IMR-90 (cell line): Measurements from ENCODE around the gene PM20D1. TPM values are rescaled to one million over a fixed set of nuclear protein-coding genes. Genes with fewer than 3 reads are reported as not detected.

Experiments
- ATAC-seq: fragments of 200-7000 bp; cut with Tn5 transposase; 2 replicates; pipeline ENCODE4 v1.9.1; 2020; ENCODE audit warnings: low read depth, mild to moderate bottlenecking, moderate library complexity
- Bru-seq: library from RNA; stranded (reverse); fragments of 400-500 nt; gene quantifications from one replicate; lab custom pipeline; 2021; lab: Mats Ljungman, UMichigan
- BruChase-seq, 2 experiments: library from RNA; stranded (reverse); fragments of 400-500 nt; gene quantifications; one replicate each; lab custom pipeline; 2021; lab: Mats Ljungman, UMichigan
- BruUV-seq: library from RNA; stranded (reverse); fragments of 400-500 nt; replicated peaks from 2 replicates; lab custom pipeline; 2021; lab: Mats Ljungman, UMichigan
- CTCF ChIA-PET: fragments of 300-600 bp; formaldehyde crosslinking; extraction: SDS; loops from one replicate; lab custom pipeline; 2021; ENCODE audit warnings: antibody characterized with exemption; lab: Yijun Ruan, JAX
- POLR2A ChIA-PET: fragments of 300-600 bp; sonication (Branson Sonifier 250); formaldehyde crosslinking; loops from one replicate; lab custom pipeline; 2022; ENCODE audit warnings: antibody characterized with exemption; ENCODE audit not compliant: unreplicated experiment; lab: Charles Lee
- DNase-seq: peaks from one replicate; pipeline ENCODE4 v3.0.0; 2013
- H2AFZ ChIP-seq: replicated peaks from 2 replicates; pipeline ENCODE3; 2013; ENCODE audit warnings: low read length, mild to moderate bottlenecking; ENCODE audit not compliant: poor library complexity
- H2AK5ac ChIP-seq: 2 replicates; pipeline ENCODE4 v1.6.1; 2013; ENCODE audit warnings: low read depth, low read length, inconsistent platforms
- H2AK9ac ChIP-seq: replicated peaks from 2 replicates; pipeline ENCODE3; 2013; ENCODE audit warnings: mild to moderate bottlenecking, low read depth, low read length, moderate library complexity; ENCODE audit not compliant: poor library complexity
- H2BK120ac ChIP-seq: 2 replicates; pipeline ENCODE4 v1.6.1; 2013; ENCODE audit warnings: low read depth, low read length, inconsistent platforms
- H2BK15ac ChIP-seq: 3 replicates; pipeline ENCODE4 v1.6.1; 2013; ENCODE audit warnings: low read depth, low read length, inconsistent platforms
- H2BK20ac ChIP-seq: 2 replicates; pipeline ENCODE4 v1.6.1; 2013; ENCODE audit warnings: low read depth, mild to moderate bottlenecking, inconsistent platforms, low read length, moderate library complexity
- H2BK5ac ChIP-seq: 2 replicates; pipeline ENCODE4 v1.6.1; 2013; ENCODE audit warnings: mild to moderate bottlenecking, low read depth, low read length, inconsistent platforms; ENCODE audit not compliant: poor library complexity, severe bottlenecking
- H3K14ac ChIP-seq: replicated peaks from 2 replicates; pipeline ENCODE4 v1.6.1; 2013; ENCODE audit warnings: low read depth, low read length, inconsistent platforms
- H3K18ac ChIP-seq: 2 replicates; pipeline ENCODE4 v1.6.1; 2013; ENCODE audit warnings: low read depth, low read length, control low read depth
- H3K23ac ChIP-seq: 2 replicates; pipeline ENCODE4 v1.6.1; 2013; ENCODE audit warnings: low read depth, low read length, inconsistent platforms
- H3K27ac ChIP-seq: 2 replicates; pipeline ENCODE4 v1.5.1; 2013; ENCODE audit warnings: mild to moderate bottlenecking, control low read depth, low read length; ENCODE audit not compliant: insufficient read depth
- H3K27me3 ChIP-seq: 2 replicates; pipeline ENCODE4 v1.6.1; 2013; ENCODE audit warnings: low read length; ENCODE audit not compliant: control insufficient read depth, insufficient read depth
- H3K36me3 ChIP-seq: 2 replicates; pipeline ENCODE4 v1.6.1; 2013; ENCODE audit warnings: low read length, mixed read lengths; ENCODE audit not compliant: control insufficient read depth, insufficient read depth
- H3K4ac ChIP-seq: 2 replicates; pipeline ENCODE4 v1.6.1; 2013; ENCODE audit warnings: low read depth, low read length, inconsistent platforms
- H3K4me1 ChIP-seq: 2 replicates; pipeline ENCODE4 v1.6.1; 2013; ENCODE audit warnings: low read length, mixed read lengths; ENCODE audit not compliant: control insufficient read depth, insufficient read depth
- H3K4me2 ChIP-seq: 2 replicates; pipeline ENCODE4 v1.6.1; 2013; ENCODE audit warnings: low read depth, mild to moderate bottlenecking, control low read depth, low read length, moderate library complexity
- H3K4me3 ChIP-seq: 2 replicates; pipeline ENCODE4 v1.5.1; 2013; ENCODE audit warnings: low read depth, mild to moderate bottlenecking, control low read depth, low read length, moderate library complexity; ENCODE audit not compliant: insufficient read depth
- H3K56ac ChIP-seq: 2 replicates; pipeline ENCODE4 v1.6.1; 2013; ENCODE audit warnings: low read length, inconsistent platforms; ENCODE audit not compliant: insufficient read depth; ENCODE audit errors: extremely low read depth
- H3K79me1 ChIP-seq, 2 experiments: 2 replicates each; pipeline ENCODE4 v1.6.1; 2013; ENCODE audit warnings: low read length in 2 of 2, inconsistent platforms in 1 of 2, low read depth in 1 of 2
- H3K9ac ChIP-seq: 2 replicates; pipeline ENCODE4 v1.6.1; 2013; ENCODE audit warnings: low read depth, low read length, control low read depth
- H3K9me1 ChIP-seq: 2 replicates; pipeline ENCODE4 v1.6.1; 2013; ENCODE audit warnings: low read length, inconsistent platforms; ENCODE audit not compliant: insufficient read depth
- H3K9me3 ChIP-seq: 2 replicates; pipeline ENCODE4 v1.6.1; 2013; ENCODE audit warnings: low read length; ENCODE audit not compliant: control insufficient read depth, insufficient read depth
- H4K20me1 ChIP-seq: 2 replicates; pipeline ENCODE4 v1.6.1; 2013; ENCODE audit warnings: low read length, inconsistent platforms; ENCODE audit not compliant: insufficient read depth
- H4K5ac ChIP-seq: 2 replicates; pipeline ENCODE4 v1.6.1; 2013; ENCODE audit warnings: mild to moderate bottlenecking, low read depth, low read length, control low read depth
- H4K8ac ChIP-seq, 2 experiments: 2 replicates each; pipeline ENCODE4 v1.6.1; 2013; ENCODE audit warnings: low read depth in 2 of 2, low read length in 2 of 2, control low read depth in 1 of 2, inconsistent platforms in 1 of 2
- H4K91ac ChIP-seq: 2 replicates; pipeline ENCODE4 v1.6.1; 2013; ENCODE audit warnings: low read depth, low read length, inconsistent platforms; ENCODE audit not compliant: insufficient read depth
- BHLHE40 ChIP-seq: fragments of 150-350 bp; IDR thresholded peaks from 2 replicates; pipeline ENCODE4 v1.6.1; 2016; ENCODE audit warnings: mild to moderate bottlenecking, low read depth, low read length
- CEBPB ChIP-seq: IDR thresholded peaks from 2 replicates; pipeline ENCODE4 v1.6.1; 2012; ENCODE audit warnings: low read depth, low read length, improper control_type of control experiment
- CTCF ChIP-seq: conservative IDR thresholded peaks from 2 replicates; pipeline ENCODE4 v1.5.1; 2012; ENCODE audit warnings: mild to moderate bottlenecking, low read depth, low read length, improper control_type of control experiment
- ELK1 ChIP-seq: fragments of 150-350 bp; IDR thresholded peaks from 2 replicates; pipeline ENCODE4 v1.6.1; 2016; ENCODE audit warnings: low read depth, mild to moderate bottlenecking, low read length, moderate library complexity, borderline replicate concordance
- FOS ChIP-seq: fragments of 150-350 bp; IDR thresholded peaks from 2 replicates; pipeline ENCODE4 v1.6.1; 2016; ENCODE audit warnings: low read depth, low read length
- MAZ ChIP-seq: IDR thresholded peaks from 2 replicates; pipeline ENCODE4 v1.6.1; 2012; ENCODE audit warnings: low read depth, mild to moderate bottlenecking, low read length, improper control_type of control experiment, moderate library complexity, borderline replicate concordance
- MXI1 ChIP-seq: IDR thresholded peaks from 2 replicates; pipeline ENCODE4 v1.6.1; 2012; ENCODE audit warnings: low read depth, mild to moderate bottlenecking, low read length, moderate library complexity, borderline replicate concordance
- NFE2L2 ChIP-seq: fragments of 150-350 bp; IDR thresholded peaks from 2 replicates; pipeline ENCODE4 v1.6.1; 2016; ENCODE audit warnings: low read depth, mild to moderate bottlenecking, low read length
- POLR2A ChIP-seq: IDR thresholded peaks from 2 replicates; pipeline ENCODE4 v1.6.1; 2012; ENCODE audit warnings: mild to moderate bottlenecking, low read depth, low read length
- RAD21 ChIP-seq: IDR thresholded peaks from 2 replicates; pipeline ENCODE4 v1.6.1; 2012; ENCODE audit warnings: low read length, improper control_type of control experiment
- RCOR1 ChIP-seq: IDR thresholded peaks from 2 replicates; pipeline ENCODE4 v1.6.1; 2012; ENCODE audit warnings: mild to moderate bottlenecking, low read length, improper control_type of control experiment; ENCODE audit not compliant: insufficient replicate concordance
- RFX5 ChIP-seq: IDR thresholded peaks from 2 replicates; pipeline ENCODE4 v1.8.0; 2012; ENCODE audit warnings: low read depth, mild to moderate bottlenecking, low read length, moderate library complexity
- USF2 ChIP-seq: fragments of 150-350 bp; IDR thresholded peaks from 2 replicates; pipeline ENCODE4 v1.6.1; 2017; ENCODE audit warnings: mild to moderate bottlenecking, antibody characterized with exemption, low read length, low read depth
- whole genome bisulfite sequencing, 2 experiments: methylation state at CpG; one replicate each; pipeline versions ENCODE4 v1.1.5 to v1.1.7; 2013; ENCODE audit warnings: missing lambda C conversion rate in 2 of 2; ENCODE audit not compliant: insufficient read length in 1 of 2; ENCODE audit errors: extremely low coverage in 2 of 2; 5-methylcytosine and 5-hydroxymethylcytosine counted together
- dilution Hi-C: fragments of 300-500 bp; cut with HindIII; formaldehyde crosslinking; loops from one replicate; pipeline ENCODE4 v1.14.3; 2018; ENCODE audit warnings: low sequenced_read_pairs; ENCODE audit not compliant: unreplicated experiment
- in situ Hi-C: fragments of 300-500 bp; cut with MboI; formaldehyde crosslinking; loops from 3 replicates; pipeline ENCODE4 v1.14.3; 2019; ENCODE audit warnings: low sequenced_read_pairs, inconsistent platforms, mixed read lengths
- intact Hi-C: fragments of 100-400 bp; cut with micrococcal nuclease; formaldehyde crosslinking; loops from 2 replicates; pipeline ENCODE4 v1.10.0; 2022
- long read RNA-seq: library from polyadenylated mRNA; unstranded; transcript quantifications from one replicate; pipeline ENCODE4 v2.0.0, GENCODE V29; 2021; ENCODE audit not compliant: unreplicated experiment
- polyA plus RNA-seq, 3 experiments: library from polyadenylated mRNA; depleted of rRNA; stranded (reverse); fragments of >200 nt; gene quantifications; 2 replicates each; pipeline ENCODE4 v1.2.3, GENCODE V29; 2012; ENCODE audit warnings: low replicate concordance in 1 of 3
- total RNA-seq: library from RNA; depleted of rRNA; stranded (reverse); fragments of >200 nt; gene quantifications from 2 replicates; pipeline ENCODE4 v1.2.3, GENCODE V29; 2012; rRNA removed

PM20D1 gene
- not detected in 2 replicates for total RNA-seq
- 0.04 TPM in 1 of 2 replicates, not detected in the other for polyA plus RNA-seq (2012; rRNA removed)
- polyA plus RNA-seq (2012; cell fraction: cytosol; rRNA removed), result not detected in 2 replicates
- 0.02 TPM in 1 of 2 replicates, not detected in the other for polyA plus RNA-seq (2012; cell fraction: nucleus; rRNA removed; ENCODE audit: low replicate concordance)
- percentile 13 among the genes with signal in this experiment for Bru-seq, nascent RNA
- BruChase-seq, experiment 1, labeled RNA remaining after a 6-hour chase, result percentile 12 among the genes with signal in this experiment
- BruChase-seq, experiment 2, labeled RNA remaining after a 2-hour chase, result percentile 2 among the genes with signal in this experiment
- long read RNA-seq, result 0 reads

- no peak within 1 kb of the TSS for H2BK15ac ChIP-seq
- POLR2A ChIA-PET, result no interaction called here
- H3K9me3 ChIP-seq, result peaks cover 3% of the 10 kb centered on the region; the same call in 1 of the 2 replicates
- peak within 1 kb of the TSS; percentile 30 for H3K4me3 ChIP-seq
- no peak within 1 kb of the TSS for H3K27ac ChIP-seq
- H3K56ac ChIP-seq, result no peak within 1 kb of the TSS
- H3K4ac ChIP-seq, result no peak within 1 kb of the TSS
- H3K27me3 ChIP-seq, result peaks cover 18% of the 10 kb centered on the region
- no peak within 1 kb of the TSS for H4K8ac ChIP-seq
- H2BK120ac ChIP-seq, result no peak within 1 kb of the TSS
- no peaks in the 10 kb centered on the region for H3K79me1 ChIP-seq
- H3K9ac ChIP-seq, result no peak within 1 kb of the TSS
- no peak within 1 kb of the TSS for H2AK5ac ChIP-seq
- no TSS peak for BruUV-seq
- H2BK20ac ChIP-seq, result no peak within 1 kb of the TSS
- dilution Hi-C loops, result no loop called here
- H3K18ac ChIP-seq, result no peak within 1 kb of the TSS
- H3K4me2 ChIP-seq, result peak within 1 kb of the TSS; percentile 38
- H3K36me3 ChIP-seq, result no peaks in the 10 kb centered on the region
- peak within 1 kb of the TSS; percentile 84 for H2AFZ ChIP-seq
- 12% methylated on average over 10 of the region's 39 CpGs; no CpG with 5 or more reads in 1 of the 2 experiments for WGBS, 2 experiments
- peak; percentile 95 for ATAC-seq
- H3K4me1 ChIP-seq, result no peaks in the 10 kb centered on the region
- H2AK9ac ChIP-seq, result no peak within 1 kb of the TSS
- no peaks in the 10 kb centered on the region for H3K9me1 ChIP-seq
- peak; percentile 69 for DNase-seq
- H2BK5ac ChIP-seq, result no peak within 1 kb of the TSS
- intact Hi-C loops, result no loop called here
- no peaks in the 10 kb centered on the region for H4K20me1 ChIP-seq
- H4K5ac ChIP-seq, result no peak within 1 kb of the TSS
- H3K23ac ChIP-seq, result no peak within 1 kb of the TSS
- in situ Hi-C loops, result no loop called here
- no peak within 1 kb of the TSS for H3K14ac ChIP-seq
- H4K91ac ChIP-seq, result no peak within 1 kb of the TSS
- CTCF ChIA-PET, result no interaction called here
- TF ChIP-seq RAD21 (no peak), CEBPB (no peak), USF2 (no peak), POLR2A (no peak), BHLHE40 (no peak), ELK1 (no peak), CTCF (no peak), MXI1 (no peak), RCOR1 (no peak), FOS (no peak), MAZ (no peak), RFX5 (no peak), NFE2L2 (no peak)
Observed at GRCh38 chr1:205849619-205850355, at the start of gene PM20D1. TSS of gene PM20D1 (minus strand) at chr1:205850132. CDS start at chr1:205850072, 60 bp downstream.
